SU-DHL-6 (cell line): ENCODE results near the gene TSNAX.
"Not testable (repeated sequence)": the region's sequence is repeated elsewhere in the genome, so short reads cannot be mapped to it uniquely, and the experiment has no call there.

Experiments used
- EZH2phosphoT487 ChIP-seq: fragments of 200-600 bp; sonication (generic), shearing (Covaris generic); conservative IDR thresholded peaks from 2 replicates; pipeline ENCODE4 v1.6.1; 2018; ENCODE audit warnings: mild to moderate bottlenecking, antibody characterized with exemption, low read length, moderate library complexity, mixed read lengths
- TF ChIP-seq, protein P1 (sequence below): fragments of 200-600 bp; sonication (generic); IDR thresholded peaks from one replicate; pipeline ENCODE4 v1.5.1; 2017; ENCODE audit warnings: antibody characterized with exemption, mild to moderate bottlenecking, low read length, moderate library complexity; ENCODE audit not compliant: insufficient read depth, poor library complexity, severe bottlenecking

DNA sequence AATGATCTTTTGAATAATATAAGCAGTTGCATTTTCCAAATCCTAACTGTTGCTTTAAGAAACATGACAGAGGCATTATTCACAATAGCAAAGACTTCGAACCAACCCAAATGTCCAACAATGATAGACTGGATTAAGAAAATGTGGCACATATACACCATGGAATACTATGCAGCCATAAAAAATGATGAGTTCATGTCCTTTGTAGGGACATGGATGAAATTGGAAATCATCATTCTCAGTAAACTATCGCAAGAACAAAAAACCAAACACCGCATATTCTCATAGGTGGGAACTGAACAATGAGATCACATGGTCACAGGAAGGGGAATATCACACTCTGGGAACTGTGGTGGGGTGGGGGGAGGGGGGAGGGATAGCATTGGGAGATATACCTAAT, 41.8 kb downstream of the TSNAX start:
- TF ChIP-seq, protein P1, sequence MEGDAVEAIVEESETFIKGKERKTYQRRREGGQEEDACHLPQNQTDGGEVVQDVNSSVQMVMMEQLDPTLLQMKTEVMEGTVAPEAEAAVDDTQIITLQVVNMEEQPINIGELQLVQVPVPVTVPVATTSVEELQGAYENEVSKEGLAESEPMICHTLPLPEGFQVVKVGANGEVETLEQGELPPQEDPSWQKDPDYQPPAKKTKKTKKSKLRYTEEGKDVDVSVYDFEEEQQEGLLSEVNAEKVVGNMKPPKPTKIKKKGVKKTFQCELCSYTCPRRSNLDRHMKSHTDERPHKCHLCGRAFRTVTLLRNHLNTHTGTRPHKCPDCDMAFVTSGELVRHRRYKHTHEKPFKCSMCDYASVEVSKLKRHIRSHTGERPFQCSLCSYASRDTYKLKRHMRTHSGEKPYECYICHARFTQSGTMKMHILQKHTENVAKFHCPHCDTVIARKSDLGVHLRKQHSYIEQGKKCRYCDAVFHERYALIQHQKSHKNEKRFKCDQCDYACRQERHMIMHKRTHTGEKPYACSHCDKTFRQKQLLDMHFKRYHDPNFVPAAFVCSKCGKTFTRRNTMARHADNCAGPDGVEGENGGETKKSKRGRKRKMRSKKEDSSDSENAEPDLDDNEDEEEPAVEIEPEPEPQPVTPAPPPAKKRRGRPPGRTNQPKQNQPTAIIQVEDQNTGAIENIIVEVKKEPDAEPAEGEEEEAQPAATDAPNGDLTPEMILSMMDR = not testable (repeated sequence)
- TF ChIP-seq EZH2phosphoT487 = not testable (repeated sequence)
